ENCODE measurements around the gene ICAM5. TPM values are rescaled to one million over a fixed set of nuclear protein-coding genes. Genes with fewer than 3 reads are reported as not detected.
A peak's percentile ranks its signal among the peaks of the same experiment; 100 is the strongest.

Gene ICAM5
- total and polyA plus RNA-seq, 9 of the 15 experiments (the other 6 are each of a cell fraction or from before 2014, with no cell fraction given), result 0.10 to 114 (median 13.7) TPM

- TF ChIP-seq ZBTB33 (CRISPR knock-in tag; IDR thresholded peaks at IDR 0.05), result peak; percentile 82
- 0 out of 2 replicates have a peak, but pooled peaks have one; percentile 35 for TF ChIP-seq TARDBP (IDR thresholded peaks at IDR 0.05)
- TF ChIP-seq ZNF311 (CRISPR knock-in tag; IDR thresholded peaks at IDR 0.05), result no peak
- no peak for TF ChIP-seq ID3 (CRISPR knock-in tag; IDR thresholded peaks at IDR 0.05)
- peak; percentile 73; the same call in 1 of the 2 replicates for TF ChIP-seq ID3 (tag; IDR thresholded peaks at IDR 0.05)
- TF ChIP-seq EP400 (IDR thresholded peaks at IDR 0.05), result peak; percentile 98
- TF ChIP-seq ZBTB11 (CRISPR knock-in tag; IDR thresholded peaks at IDR 0.05), result peak in 1 of 3 experiments; percentile 85; a peak in 2 of 6 replicates
- TF ChIP-seq ZBTB40 (IDR thresholded peaks at IDR 0.05), result 0 out of 2 replicates have a peak, but pooled peaks have one; percentile 51
- TF ChIP-seq ZBTB40 (CRISPR knock-in tag; IDR thresholded peaks at IDR 0.05), result no peak
- peak; percentile 94 for TF ChIP-seq TBP (optimal IDR thresholded peaks at IDR 0.05; ENCODE audit: low read depth, low read length)
- TF ChIP-seq ZNF79 (CRISPR knock-in tag; IDR thresholded peaks at IDR 0.05; ENCODE audit: low read depth), result no peak
Measured at GRCh38 chr19:10332965-10333757, 43.4 kb downstream of the ICAM5 start, which contains the start of gene RAVER1 (continued).

Data from K562 (cell line).